Eye (tissue), 1 donor: Measurements from ENCODE around the gene DAPK1.

Experiments used
- DNase-seq: peaks from one replicate; pipeline ENCODE4 v3.0.0-alpha.2; 2015

The DAPK1 gene

DNA sequence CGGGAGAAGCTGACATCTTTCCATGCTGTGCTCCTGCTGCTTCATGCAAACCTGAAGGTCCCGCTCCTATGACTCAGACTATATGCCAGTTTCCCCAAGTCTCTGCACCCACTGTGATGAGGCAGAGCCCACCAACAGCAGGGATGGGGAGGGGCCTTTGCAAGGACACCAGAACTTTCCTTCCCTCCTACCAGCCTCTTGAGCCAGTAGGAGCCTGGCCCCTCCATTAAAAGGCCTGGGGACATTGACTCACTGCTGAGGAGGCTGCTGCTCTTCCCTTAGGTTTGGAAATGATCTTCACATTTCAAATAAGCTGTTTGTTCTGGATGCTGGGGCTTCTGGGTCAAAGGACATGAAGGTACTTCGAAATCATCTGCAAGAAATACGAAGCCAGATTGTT lies 202.2 kb downstream of the DAPK1 start:
- no peak for DNase-seq

DNA sequence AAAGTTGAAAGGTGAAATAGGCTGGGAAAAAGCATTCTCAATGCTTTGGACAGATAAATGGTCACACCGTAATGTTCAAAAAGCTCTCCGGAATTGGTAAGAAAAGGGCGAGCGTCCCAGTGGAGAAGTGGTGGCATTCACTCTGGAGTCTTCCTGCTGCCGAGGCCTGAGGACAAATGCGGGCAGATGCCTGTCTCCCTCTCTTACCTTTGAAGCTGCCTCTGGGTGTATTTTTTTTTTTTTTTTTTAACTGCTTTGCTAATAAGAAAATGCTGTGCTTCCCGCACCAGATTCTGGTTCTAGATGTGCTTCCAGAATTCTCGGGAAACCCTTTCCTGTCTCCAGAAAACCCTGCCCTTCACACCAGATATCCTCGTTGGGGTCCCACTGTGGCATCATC lies 203.8 kb downstream of the DAPK1 start:
- DNase-seq, result no peak

DNA sequence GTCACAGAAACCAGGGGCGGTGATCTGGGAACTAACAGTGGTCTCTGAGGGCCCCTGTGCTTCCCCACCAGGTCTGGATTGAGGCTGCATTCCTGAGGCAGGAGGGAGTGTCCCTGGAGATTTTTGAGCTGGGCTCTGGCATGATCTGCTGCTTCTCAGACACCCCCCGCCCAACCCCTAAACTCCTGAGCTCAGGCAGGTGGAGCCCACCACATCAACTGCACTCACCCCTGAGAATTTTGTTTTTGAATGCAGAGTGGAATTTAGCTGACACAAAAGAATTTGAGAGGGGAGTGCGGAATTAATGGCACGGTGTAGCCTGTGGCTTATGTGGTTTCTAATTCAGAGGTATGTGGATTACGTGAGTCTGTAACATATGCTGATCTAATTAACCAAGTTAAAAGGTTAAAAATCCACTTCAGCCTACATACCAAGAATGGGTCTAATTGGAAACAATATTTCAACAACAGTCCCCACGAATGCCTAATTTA lies 204.3 kb downstream of the DAPK1 start:
- DNase-seq, result peak; percentile 53

DNA sequence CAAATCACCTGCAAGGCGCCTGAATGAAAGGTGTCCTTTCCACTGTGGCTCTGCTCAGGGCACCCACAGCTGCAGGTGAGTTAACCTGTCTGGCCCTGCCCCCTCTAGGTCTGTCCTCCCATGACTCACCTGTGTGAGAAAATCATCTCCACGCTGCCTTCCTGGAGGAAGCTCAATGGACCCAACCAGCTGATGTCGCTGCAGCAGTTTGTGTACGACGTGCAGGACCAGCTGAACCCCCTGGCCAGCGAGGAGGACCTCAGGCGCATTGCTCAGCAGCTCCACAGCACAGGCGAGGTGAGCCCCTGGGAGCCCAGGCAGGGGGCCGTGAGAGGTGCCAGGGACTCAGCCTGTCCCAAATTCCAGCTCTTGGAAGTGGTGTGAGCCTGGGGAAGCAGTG lies 205.3 kb downstream of the DAPK1 start:
- DNase-seq, result no peak

DNA sequence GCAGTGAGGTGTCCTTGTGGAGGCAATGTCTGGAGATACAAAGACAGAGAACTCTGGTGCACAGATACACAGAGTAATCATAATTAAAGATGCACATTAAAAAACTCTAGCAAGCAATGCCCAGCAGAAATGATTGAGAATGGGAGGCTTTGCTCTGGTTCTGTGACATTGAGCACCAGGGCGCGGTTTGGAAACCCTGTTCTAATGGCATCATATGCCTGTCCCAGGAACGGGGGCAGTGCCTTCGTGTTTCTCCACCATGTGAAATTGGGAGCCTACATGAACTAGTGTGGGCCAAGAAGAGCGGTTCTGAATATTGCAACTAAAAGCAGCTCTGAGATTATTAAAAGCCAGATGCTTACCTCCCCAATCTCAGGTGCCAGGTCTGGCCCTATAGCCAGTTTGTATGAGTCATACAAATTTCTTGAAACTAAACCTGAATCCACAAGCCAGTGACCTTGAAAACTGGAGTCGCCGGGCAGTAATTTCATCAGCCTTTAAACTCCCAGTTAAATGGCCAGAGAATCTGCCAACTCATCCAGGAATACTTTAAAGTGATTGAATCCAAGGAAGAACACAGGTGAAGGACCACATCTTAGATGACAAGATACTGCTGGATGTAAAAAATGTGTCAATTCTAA lies 206.1 kb downstream of the DAPK1 start:
- DNase-seq, result no peak

DNA sequence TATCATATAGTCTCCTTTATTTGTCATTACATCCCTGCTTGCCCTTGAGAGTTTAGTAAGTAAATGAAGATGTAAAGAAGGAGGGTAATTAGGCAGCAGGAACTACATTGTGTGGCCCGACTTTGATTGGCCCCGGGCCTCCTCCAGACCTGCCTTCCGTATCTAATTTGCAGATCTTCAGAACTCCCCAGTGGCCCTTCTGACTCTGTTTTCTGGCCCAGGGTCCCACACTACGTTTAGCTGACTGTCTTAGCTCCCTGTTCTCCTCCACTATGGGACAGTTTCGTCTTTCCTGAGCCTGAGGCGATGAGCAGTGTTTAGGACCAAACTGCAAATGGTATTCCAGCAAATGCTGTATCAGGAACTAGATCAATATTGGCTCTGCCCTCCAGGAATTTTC lies 206.7 kb downstream of the DAPK1 start:
- no peak for DNase-seq

DNA sequence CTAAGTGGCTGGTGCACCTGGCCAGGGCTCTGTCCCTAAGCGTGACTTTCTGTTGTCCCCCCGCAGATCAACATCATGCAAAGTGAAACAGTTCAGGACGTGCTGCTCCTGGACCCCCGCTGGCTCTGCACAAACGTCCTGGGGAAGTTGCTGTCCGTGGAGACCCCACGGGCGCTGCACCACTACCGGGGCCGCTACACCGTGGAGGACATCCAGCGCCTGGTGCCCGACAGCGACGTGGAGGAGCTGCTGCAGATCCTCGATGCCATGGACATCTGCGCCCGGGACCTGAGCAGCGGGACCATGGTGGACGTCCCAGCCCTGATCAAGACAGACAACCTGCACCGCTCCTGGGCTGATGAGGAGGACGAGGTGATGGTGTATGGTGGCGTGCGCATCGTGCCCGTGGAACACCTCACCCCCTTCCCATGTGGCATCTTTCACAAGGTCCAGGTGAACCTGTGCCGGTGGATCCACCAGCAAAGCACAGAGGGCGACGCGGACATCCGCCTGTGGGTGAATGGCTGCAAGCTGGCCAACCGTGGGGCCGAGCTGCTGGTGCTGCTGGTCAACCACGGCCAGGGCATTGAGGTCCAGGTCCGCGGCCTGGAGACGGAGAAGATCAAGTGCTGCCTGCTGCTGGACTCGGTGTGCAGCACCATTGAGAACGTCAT lies 208.5 kb downstream of the DAPK1 start:
- no peak for DNase-seq

DNA sequence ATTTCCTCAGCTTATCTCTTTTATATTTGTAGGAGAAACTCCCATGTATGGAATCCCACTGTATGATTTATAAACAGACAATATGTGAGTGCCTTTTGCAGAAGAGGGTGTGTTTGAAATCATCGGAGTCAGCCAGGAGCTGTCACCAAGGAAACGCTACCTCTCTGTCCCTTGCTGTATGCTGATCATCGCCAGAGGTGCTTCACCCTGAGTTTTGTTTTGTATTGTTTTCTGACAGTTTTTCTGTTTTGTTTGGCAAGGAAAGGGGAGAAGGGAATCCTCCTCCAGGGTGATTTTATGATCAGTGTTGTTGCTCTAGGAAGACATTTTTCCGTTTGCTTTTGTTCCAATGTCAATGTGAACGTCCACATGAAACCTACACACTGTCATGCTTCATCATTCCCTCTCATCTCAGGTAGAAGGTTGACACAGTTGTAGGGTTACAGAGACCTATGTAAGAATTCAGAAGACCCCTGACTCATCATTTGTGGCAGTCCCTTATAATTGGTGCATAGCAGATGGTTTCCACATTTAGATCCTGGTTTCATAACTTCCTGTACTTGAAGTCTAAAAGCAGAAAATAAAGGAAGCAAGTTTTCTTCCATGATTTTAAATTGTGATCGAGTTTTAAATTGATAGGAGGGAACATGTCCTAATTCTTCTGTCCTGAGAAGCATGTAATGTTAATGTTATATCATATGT lies 210.3 kb downstream of the DAPK1 start:
- no peak for DNase-seq

DNA sequence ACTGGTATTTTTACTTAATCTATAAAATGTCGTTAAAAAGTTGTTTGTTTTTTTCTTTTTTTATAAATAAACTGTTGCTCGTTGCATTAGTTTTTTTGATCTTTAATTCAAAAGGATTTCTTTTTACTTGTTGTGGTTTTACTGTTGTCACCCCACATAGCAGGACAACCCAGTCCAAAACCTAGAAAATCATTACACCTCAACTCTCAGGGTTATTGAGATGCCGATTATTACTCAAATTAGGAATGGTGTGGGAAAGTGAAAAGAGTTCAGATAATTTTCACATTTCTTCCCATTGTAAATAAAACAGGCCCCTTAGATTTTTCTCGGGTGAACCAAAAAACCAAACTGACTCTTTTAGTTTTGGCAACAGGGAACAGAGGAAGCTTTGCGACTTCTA lies 210.9 kb downstream of the DAPK1 start:
- no peak for DNase-seq

DNA sequence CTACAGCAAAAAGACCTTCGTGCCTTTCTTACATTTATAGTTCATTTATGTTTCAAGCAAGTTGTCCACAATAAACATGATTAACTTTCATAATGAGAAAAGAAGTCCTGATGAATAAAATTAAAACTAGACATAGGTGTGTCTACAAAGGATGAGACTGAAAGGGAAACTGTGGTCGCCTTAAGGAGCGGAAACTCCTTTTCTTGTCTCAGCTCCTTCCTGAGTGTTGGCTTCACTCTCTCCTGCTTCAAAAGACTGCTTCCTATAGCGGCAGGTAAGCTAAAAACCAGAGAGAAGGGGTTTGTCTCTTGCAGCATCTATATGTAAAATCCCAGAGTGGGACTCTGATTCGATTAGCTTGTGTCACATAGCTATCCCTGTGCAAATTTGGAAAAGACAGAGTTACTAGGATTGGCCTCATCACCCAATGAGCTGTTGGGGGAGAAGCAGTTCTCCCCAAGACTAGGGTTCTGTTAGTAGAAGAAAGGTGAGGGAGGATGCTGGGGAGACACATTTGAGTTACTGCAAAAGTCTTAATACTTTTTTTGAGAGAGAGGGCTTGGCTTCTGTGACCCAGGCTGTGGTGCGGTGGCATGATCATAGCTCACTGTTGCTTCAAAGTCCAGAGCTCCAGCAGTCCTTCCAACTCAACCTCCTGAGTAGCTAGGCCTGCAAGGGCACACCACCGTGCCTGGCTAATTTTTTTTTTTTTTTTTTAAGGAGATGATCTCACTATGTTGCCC lies 211.5 kb downstream of the DAPK1 start:
- DNase-seq, result no peak

DNA sequence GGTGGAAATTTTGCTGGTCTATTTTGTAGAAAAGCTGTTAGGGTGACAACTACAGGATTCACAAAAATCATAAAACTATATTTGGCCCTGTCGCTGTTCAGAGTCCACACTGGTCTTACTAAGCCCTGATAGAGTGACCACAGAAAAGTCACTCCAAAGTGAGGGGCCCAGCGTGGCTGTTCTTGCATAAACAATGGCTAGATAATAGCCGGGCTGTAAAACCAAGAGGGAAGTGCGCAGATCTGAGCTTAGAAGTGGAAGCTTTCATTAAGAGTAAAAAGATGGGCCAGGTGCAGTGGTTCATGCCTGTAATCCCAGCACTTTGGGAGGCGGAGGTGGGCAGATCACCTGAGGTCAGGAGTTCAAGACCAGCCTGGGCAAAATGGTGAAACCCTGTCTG lies 212.8 kb downstream of the DAPK1 start:
- no peak for DNase-seq

DNA sequence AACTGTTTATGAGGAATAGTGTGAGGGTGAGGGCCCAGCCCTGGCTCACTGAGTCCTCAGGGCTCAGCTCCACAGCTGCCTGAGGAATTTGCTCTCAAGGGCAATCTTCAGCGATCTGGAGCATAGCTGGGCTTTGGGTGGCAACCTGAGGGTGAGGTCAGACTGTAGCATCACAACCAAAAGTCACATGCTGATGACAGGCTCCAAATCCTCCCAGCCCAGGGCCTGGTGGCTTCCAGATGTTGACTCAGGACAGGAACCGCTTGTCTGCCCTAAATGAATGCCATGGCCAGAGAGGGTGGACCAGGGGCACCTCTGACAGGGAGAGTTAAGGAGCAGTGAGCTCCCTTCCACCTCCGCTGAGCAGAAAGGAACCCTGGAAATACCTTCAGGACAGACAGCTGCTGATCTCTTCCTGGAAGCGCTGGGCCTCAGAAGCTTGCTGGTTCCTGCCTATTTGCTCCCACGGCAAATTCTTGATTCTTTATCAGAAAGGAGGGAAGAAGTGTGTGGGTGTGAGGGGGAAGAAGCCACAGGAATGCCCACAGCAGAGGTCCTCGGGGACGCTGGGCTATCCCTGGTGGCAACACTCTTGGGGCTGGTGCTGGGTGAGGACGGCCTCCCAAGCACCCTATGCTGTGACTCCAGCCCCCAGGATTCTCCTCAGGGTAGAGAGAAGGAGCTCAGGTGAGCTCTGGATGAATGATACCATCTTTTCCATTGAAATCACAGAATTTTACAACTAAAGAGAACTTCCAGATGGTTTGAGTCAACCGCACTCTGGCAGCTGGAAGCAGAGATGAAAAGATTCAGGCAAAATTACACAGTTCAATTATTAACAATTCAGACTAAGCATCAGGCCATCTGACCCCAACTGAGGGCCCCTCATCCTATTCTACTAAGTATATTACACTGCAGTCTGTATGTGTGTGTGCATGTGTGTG lies 214.5 kb downstream of the DAPK1 start:
- peak; percentile 51 for DNase-seq

DNA sequence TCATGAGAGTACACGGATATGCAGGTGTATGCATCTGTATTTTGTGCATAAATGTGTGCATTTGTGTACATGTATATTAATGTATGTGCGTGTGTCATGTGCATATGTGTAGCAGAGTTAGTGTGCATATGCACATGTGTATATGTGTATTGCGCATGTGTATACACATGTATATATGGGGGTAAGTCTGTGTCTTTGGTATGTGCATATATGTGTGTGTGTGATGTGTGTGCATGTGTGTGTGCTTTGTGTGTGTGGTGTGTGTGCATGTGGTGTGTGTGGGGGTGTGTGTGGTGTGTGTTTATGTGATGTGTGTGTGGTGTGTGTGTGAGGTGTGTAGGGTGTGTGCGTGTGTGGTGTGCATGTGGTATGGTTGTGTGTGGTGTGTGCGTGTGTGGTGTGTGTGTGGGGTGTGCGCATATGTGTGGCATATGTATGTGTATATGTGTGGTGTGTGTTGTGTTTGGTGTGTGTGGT lies 215.2 kb downstream of the DAPK1 start:
- no peak for DNase-seq

DNA sequence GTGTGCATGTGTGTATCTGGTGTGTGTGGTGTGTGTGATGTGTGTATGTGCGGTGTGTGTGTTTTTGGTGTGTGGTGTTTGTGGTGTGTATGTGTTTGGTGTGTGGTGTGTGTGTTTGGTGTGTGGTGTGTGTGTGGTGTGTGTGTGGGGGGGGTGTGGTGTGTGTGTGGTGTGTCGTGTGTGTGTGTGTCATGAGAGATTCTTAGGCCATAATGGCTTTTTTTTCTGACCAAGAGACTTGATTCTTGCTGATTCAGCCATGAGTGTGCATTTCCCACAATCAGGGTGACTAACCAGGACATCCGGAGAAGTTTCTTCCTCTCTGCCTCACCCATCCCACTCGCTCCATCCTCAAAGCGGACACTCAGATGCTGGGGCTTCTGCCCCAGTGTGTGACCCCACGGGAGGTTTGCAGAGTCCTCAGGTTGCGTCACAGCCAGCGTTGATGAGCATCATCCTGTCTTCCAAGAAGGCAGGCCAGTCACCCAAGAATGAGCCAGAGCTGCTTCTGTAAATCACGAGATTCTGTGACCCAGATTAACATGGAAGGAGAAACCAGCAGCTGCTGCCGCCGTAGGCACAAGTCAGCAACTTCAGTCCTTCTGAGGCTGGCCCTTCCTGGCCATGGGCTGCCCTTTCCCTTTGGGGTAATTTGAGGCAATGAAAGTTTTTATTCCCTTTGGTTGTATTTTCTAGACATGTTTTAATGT lies 215.8 kb downstream of the DAPK1 start:
- peak; percentile 77 for DNase-seq

DNA sequence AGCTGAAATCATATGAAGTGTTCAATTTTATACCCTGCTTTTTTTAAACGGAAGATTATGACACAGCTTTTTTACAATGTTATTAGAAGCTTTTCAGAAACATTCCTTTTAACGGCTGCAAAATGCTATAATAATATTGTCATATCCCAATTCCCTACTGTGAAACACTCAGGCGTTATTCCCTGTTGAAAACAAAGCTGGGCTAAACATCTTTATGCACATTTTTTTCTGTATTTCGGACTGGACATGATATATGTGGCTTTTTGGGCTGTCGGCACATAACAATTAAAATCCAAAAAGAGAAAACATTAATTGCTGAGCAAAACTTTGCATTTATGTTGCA lies 216.3 kb downstream of the DAPK1 start:
- DNase-seq, result no peak

DNA sequence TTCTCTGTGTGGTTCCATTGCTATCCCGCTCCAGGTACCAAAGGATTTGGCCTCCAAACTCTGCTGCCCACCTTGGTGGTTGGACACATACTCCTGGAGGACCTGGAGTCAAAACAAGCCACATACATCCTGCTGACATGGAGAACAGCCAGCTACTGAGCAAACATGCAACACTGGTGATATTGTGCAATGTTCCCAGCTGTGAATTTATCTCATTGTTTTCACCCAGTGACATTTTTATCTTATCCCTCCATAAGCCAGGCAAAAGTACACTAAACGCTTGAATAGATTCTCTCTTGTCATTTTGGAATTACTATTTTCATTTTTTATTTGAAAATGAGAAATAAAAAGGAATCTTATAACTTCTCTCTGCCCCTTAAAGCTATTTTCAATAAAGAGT lies 217.2 kb downstream of the DAPK1 start:
- DNase-seq, result peak; percentile 27

DNA sequence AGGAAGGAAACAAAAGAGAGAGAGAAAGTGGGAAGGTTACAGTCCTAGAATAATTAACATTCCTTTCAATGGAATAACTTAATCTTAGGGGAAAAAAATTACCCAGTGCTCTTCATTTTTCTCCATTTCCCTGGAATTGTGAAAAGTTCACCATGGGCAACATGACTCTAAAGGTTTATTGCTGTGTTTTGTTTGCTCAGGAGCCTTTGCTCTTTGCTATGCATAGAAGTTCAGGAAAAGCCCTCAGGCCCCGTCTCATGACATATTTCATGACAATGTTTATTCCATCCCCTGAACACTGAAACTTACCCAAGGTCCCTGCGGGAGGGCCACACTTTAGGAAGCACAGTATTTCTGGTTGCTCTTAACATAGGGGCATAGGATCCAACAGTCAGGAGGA lies 218.5 kb downstream of the DAPK1 start:
- DNase-seq, result no peak

DNA sequence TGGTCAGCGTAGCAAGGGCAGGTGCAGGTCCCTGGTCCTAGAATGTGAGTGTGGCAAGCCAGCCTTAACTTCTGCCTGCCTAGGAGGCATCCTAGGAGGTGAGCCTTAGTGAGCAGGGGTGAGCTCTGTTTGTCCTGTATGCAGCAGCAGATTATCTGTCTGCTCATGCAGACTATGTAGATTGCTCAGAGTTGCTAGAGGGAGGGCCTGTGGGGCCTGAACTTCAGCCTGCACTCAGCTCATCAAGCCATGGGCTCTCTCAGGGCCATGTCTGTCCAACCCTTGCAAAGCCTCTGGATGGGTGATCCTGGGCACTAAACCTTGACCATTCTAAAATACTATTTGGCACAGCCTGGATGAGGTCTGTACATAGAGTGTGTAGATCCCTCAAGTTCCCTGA lies 219.8 kb downstream of the DAPK1 start:
- no peak for DNase-seq

DNA sequence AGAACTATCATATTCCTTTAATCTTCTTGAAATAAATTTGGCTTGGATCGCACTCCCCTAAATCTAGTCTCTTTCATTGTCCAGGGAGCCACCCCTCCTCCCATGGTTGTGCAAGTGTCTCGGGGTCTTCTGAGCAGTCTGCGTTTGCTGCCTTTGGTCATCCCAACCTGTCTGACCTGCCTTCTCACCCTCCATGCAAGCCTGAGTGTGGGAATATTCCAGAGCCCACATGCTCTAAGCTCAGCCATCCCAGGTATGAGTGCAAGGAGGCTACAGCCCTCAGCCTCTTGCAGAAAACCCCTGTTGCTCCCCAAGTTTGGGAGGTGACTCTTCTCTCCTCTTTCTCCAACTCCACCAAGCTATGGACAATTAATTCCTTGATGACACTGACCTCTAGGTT lies 220.6 kb downstream of the DAPK1 start:
- DNase-seq, result no peak

DNA sequence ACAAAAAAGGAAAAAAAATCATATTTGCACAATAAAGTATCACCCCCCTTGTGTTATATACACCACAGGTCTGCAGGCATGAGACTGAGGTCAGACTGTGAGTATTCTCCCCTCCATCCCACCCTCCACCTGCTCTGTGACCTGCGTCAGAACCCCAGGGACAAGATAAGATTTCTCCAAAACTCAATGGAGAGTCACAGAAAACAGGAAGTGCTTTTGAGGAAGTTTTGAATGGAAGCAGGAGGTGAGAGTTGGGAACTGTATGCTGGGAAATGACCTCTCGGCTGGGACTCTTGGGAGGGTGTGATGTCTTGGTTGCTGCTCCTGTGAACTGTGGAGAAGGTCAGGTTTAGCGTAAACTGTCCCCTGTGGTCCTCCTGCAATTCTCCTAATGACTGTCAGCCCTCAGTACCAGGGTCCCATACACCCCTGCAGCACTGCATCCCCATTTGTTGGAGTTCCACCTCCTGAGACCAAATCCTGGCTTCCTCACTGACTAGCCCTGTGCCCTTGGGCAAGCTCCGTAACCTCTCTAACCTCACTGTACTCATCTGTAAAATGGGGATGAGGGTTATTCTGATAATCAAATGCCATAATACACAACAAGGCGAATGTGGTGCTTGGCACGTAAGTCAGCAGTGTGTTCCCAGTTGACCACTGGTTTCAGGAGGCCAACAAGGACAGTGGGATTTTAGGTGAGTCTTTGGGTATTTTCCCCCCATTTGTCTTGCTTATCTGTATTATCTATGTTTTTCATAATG lies 221.4 kb downstream of the DAPK1 start:
- no peak for DNase-seq

DNA sequence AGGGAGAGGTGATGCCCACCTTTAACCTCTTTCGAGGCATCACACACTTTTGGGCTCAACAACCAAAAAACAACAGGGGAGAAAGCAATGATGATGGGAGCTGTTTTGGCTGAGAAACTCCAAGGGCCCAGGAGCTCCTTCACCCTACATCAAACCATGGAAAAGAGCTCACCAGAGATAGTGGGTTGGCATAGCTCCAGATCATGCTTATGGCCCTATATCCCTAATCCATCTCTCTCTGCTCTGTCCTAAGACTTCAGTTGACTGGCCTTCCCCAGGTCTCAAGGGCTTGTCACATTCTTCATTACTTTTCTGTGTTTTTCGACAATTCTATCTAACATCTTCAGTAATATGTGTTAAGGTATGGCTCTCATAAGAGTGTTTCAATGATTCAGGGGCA lies 222.5 kb downstream of the DAPK1 start:
- DNase-seq, result no peak
